K562 (cell line): Measurements from ENCODE around the gene KRTAP9-4. TPM values are rescaled to one million over a fixed set of nuclear protein-coding genes. Genes with fewer than 3 reads are reported as not detected.

Source experiments
- ATAC-seq: fragments of 200-7000 bp; cut with Tn5 transposase; 3 replicates; pipeline ENCODE4 v1.9.1; 2020; ENCODE audit warnings: moderate library complexity
- BruUV-seq: library from RNA; stranded (reverse); fragments of 400-500 nt; replicated peaks from 2 replicates; lab custom pipeline; 2021; lab: Mats Ljungman, UMichigan
- CTCF ChIA-PET: fragments of 300-600 bp; formaldehyde crosslinking; extraction: SDS; loops from one replicate; lab custom pipeline; 2021; ENCODE audit warnings: low intra/inter-chr PET ratio; lab: Yijun Ruan, JAX
- POLR2A ChIA-PET: fragments of 300-600, 350-650 bp; sonication (Branson Sonifier 250); formaldehyde crosslinking; extraction: SDS; loops from one replicate; lab custom pipeline; 2021; ENCODE audit warnings: antibody characterized with exemption, inconsistent platforms; lab: Yijun Ruan, JAX
- DNase-seq, 4 experiments: peaks; one replicate each; pipeline versions ENCODE4 v3.0.0 to v3.0.0-alpha.2; 2011 to 2018; ENCODE audit warnings: low spot score in 3 of 4, mixed read lengths in 3 of 4; ENCODE audit errors: extremely low read depth in 1 of 4
- FAIRE-seq: peaks from 2 replicates; lab custom pipeline; 2011; peaks lifted over from hg19 to GRCh38; lab: Jason Lieb, UNC
- H2AFZ ChIP-seq: 2 replicates; pipeline ENCODE4 v1.6.0; 2011; ENCODE audit warnings: low read depth, low read length, control low read depth, inconsistent platforms
- H3K27ac ChIP-seq: fragments of 200-600 bp; 3 replicates; pipeline ENCODE4 v1.8.0; 2011; ENCODE audit warnings: low read depth, mild to moderate bottlenecking, control low read depth, inconsistent platforms, low read length, moderate library complexity, mixed read lengths; ENCODE audit errors: extremely low read depth
- H3K27me3 ChIP-seq, 2 experiments: fragments of 300-600 bp in 1 of 2; 2 replicates in 1 of 2; 3 replicates in 1 of 2; pipeline versions ENCODE4 v1.6.0 to v1.8.0; 2011; ENCODE audit warnings: inconsistent platforms in 2 of 2, low read length in 2 of 2, mild to moderate bottlenecking in 1 of 2, mixed read lengths in 1 of 2, moderate library complexity in 1 of 2; ENCODE audit not compliant: control insufficient read depth in 2 of 2, insufficient read depth in 2 of 2
- H3K36me3 ChIP-seq: fragments of 300-600 bp; 3 replicates; pipeline ENCODE4 v1.8.0; 2011; ENCODE audit warnings: mild to moderate bottlenecking, low read length, inconsistent platforms; ENCODE audit not compliant: control insufficient read depth, insufficient read depth
- H3K4me1 ChIP-seq, 2 experiments: fragments of 200-600 bp in 1 of 2; replicated peaks in 1 of 2; 2 replicates in 1 of 2; 3 replicates in 1 of 2; pipeline versions ENCODE4 v1.5.1 to v1.8.0; 2011; ENCODE audit warnings: inconsistent platforms in 2 of 2, low read length in 2 of 2, mild to moderate bottlenecking in 1 of 2, mixed read lengths in 1 of 2, moderate library complexity in 1 of 2; ENCODE audit not compliant: control insufficient read depth in 2 of 2, insufficient read depth in 2 of 2
- H3K4me2 ChIP-seq: 2 replicates; pipeline ENCODE4 v1.6.1; 2011; ENCODE audit warnings: low read length, control low read depth, inconsistent platforms, mixed read lengths; ENCODE audit not compliant: insufficient read depth
- H3K4me3 ChIP-seq: fragments of 200-600 bp; sonication (generic), shearing (Covaris generic); 2 replicates; pipeline ENCODE4 v1.5.1; 2016; ENCODE audit warnings: control low read depth, inconsistent platforms
- H3K79me2 ChIP-seq: fragments of 200-600 bp; 3 replicates; pipeline ENCODE4 v1.8.0; 2011; ENCODE audit warnings: low read length, inconsistent platforms; ENCODE audit not compliant: control insufficient read depth, insufficient read depth
- H3K9ac ChIP-seq, 2 experiments: 2 replicates each; pipeline versions ENCODE4 v1.6.0 to v1.6.1; 2011; ENCODE audit warnings: low read depth in 2 of 2, low read length in 2 of 2, control low read depth in 1 of 2, inconsistent platforms in 1 of 2, mild to moderate bottlenecking in 1 of 2, mixed read lengths in 1 of 2; ENCODE audit not compliant: insufficient read depth in 1 of 2
- H3K9me1 ChIP-seq: one replicate; pipeline ENCODE4 v1.6.0; 2011; ENCODE audit warnings: inconsistent platforms, mild to moderate bottlenecking, low read length, moderate library complexity; ENCODE audit not compliant: control insufficient read depth, insufficient read depth
- H3K9me3 ChIP-seq: replicated peaks from 2 replicates; pipeline ENCODE4 v1.5.1; 2011; ENCODE audit warnings: low read depth, low read length, inconsistent platforms; ENCODE audit not compliant: control insufficient read depth, insufficient read depth
- H4K20me1 ChIP-seq: replicated peaks from 2 replicates; pipeline ENCODE4 v1.6.1; 2011; ENCODE audit warnings: low read length, inconsistent platforms, mixed read lengths; ENCODE audit not compliant: control insufficient read depth, insufficient read depth
- DMBX1 ChIP-seq: fragments of 250-450 bp; sonication (Bioruptor Pico); IDR thresholded peaks from 2 replicates; pipeline ENCODE4 v1.8.0; 2022; ENCODE audit warnings: inconsistent platforms, mild to moderate bottlenecking, moderate library complexity, borderline replicate concordance
- HDAC2 ChIP-seq: fragments of 450-650 bp; IDR thresholded peaks from 2 replicates; pipeline ENCODE4 v1.6.1; 2016; ENCODE audit warnings: mild to moderate bottlenecking
- JUNB ChIP-seq: fragments of 450-650 bp; formaldehyde crosslinking; conservative IDR thresholded peaks from 2 replicates; pipeline ENCODE4 v1.4.0; 2020; ENCODE audit warnings: mild to moderate bottlenecking
- KDM2B ChIP-seq: fragments of 250-450 bp; sonication (Bioruptor Pico); IDR thresholded peaks from 2 replicates; pipeline ENCODE4 v1.8.0; 2021; ENCODE audit warnings: mild to moderate bottlenecking, moderate library complexity
- MCM2 ChIP-seq: fragments of 450-650 bp; IDR thresholded peaks from 2 replicates; pipeline ENCODE4 v1.6.1; 2017; ENCODE audit warnings: low read depth, mild to moderate bottlenecking
- MTA2 ChIP-seq: fragments of 450-650 bp; IDR thresholded peaks from 2 replicates; pipeline ENCODE4 v1.6.1; 2016; ENCODE audit warnings: low read depth
- PREB ChIP-seq: sonication (generic); formaldehyde crosslinking; IDR thresholded peaks from 2 replicates; pipeline ENCODE4 v1.8.1; 2023; ENCODE audit warnings: mild to moderate bottlenecking, missing genetic modification reagents
- RREB1 ChIP-seq: fragments of 250-450 bp; sonication (Bioruptor Pico); IDR thresholded peaks from 2 replicates; pipeline ENCODE4 v1.4.0; 2020
- ZNF134 ChIP-seq: fragments of 250-450 bp; sonication (Bioruptor Pico); conservative IDR thresholded peaks from 2 replicates; pipeline ENCODE4 v1.4.0; 2020
- ZNF408 ChIP-seq: fragments of 250-450 bp; sonication (Bioruptor Pico); IDR thresholded peaks from 2 replicates; pipeline ENCODE4 v1.4.0; 2020; ENCODE audit warnings: low read depth, mild to moderate bottlenecking, moderate library complexity
- ZZZ3 ChIP-seq: fragments of 450-650 bp; IDR thresholded peaks from 2 replicates; pipeline ENCODE4 v1.6.1; 2016; ENCODE audit warnings: antibody characterized with exemption, mild to moderate bottlenecking, moderate library complexity
- WGBS: fragments of 100-300 bp; shearing (Covaris generic); methylation state at CpG from one replicate; pipeline ENCODE4 v1.1.6; 2016; ENCODE audit warnings: low coverage, mixed read lengths; ENCODE audit not compliant: insufficient coverage; ENCODE audit errors: missing lambda C conversion rate; 5-methylcytosine and 5-hydroxymethylcytosine counted together
- in situ Hi-C: fragments of 300-500 bp; cut with MboI; formaldehyde crosslinking; loops from 4 replicates; pipeline ENCODE4 v1.15.0; 2018; ENCODE audit warnings: inconsistent platforms, mixed read lengths
- intact Hi-C: fragments of 100-400 bp; cut with micrococcal nuclease; formaldehyde crosslinking; loops from 2 replicates; pipeline ENCODE4 v1.14.2; 2022
- polyA plus RNA-seq, 8 experiments: library from polyadenylated mRNA; depleted of rRNA in 4 of 8; stranded (reverse) in 5 of 8; unstranded in 3 of 8; fragments of >200 nt; fragmentation: Nextera tagmentation in 2 of 8; fragmentation: Illumina TruSeq in 1 of 8; extraction: Ambion mirVana in 2 of 8; extraction: Trizol in 1 of 8; gene quantifications; 2 replicates each; pipeline versions ENCODE4 v1.2.1 to v1.2.3, GENCODE V29; 2011 to 2014; ENCODE audit warnings: inconsistent platforms in 1 of 8, missing spikeins in 1 of 8
- total RNA-seq, 7 experiments: library from RNA; depleted of rRNA in 6 of 7; stranded (reverse); fragments of >200 nt in 6 of 7; fragmentation: Illumina TruSeq in 2 of 7; extraction: Trizol in 2 of 7; gene quantifications; 2 replicates each; pipeline versions ENCODE4 v1.2.1 to v1.2.3, GENCODE V29; 2011 to 2021; ENCODE audit warnings: low replicate concordance in 1 of 7

Gene KRTAP9-4
- total and polyA plus RNA-seq, 9 of the 15 experiments (the other 6 are each of a cell fraction or from before 2014, with no cell fraction given), result not detected

- FAIRE-seq (no peak), DNase-seq (peak in 3 of 4 experiments; percentile 0), ATAC-seq (no peak)
- CTCF ChIA-PET, result interaction anchor here (1.3 kb wide), 1 partner anchor 374 kb away, joined by 3 read pairs; no protein-coding TSS in a partner anchor
- Histone ChIP-seq H3K9ac (no peak overlapping the region), H3K79me2 (no peaks in the 10 kb centered on the region), H3K4me1 (no peaks in the 10 kb centered on the region), H3K4me3 (no peak overlapping the region), H4K20me1 (no peaks in the 10 kb centered on the region), H3K36me3 (no peaks in the 10 kb centered on the region), H3K27me3 (peaks cover 0 to 4% of the 10 kb centered on the region in 2 experiments; a peak in 1 of 5 replicates), H3K9me1 (no peaks in the 10 kb centered on the region), H3K27ac (no peak overlapping the region), H3K4me2 (no peak overlapping the region), H2AFZ (no peak overlapping the region), H3K9me3 (no peaks in the 10 kb centered on the region)
- BruUV-seq, result no TSS peak
- POLR2A ChIA-PET, result no interaction called here
- intact Hi-C loops, result no loop called here
- WGBS, result 0% methylated on average over 3 of the region's 3 CpGs
- in situ Hi-C loops, result no loop called here
- TF ChIP-seq KDM2B (CRISPR knock-in tag) (no peak), PREB (CRISPR knock-in tag) (no peak), MTA2 (no peak), ZNF408 (CRISPR knock-in tag) (no peak), JUNB (CRISPR knock-in tag) (no peak), MCM2 (no peak), HDAC2 (no peak), ZNF134 (CRISPR knock-in tag) (no peak), ZZZ3 (no peak), RREB1 (CRISPR knock-in tag) (no peak), DMBX1 (CRISPR knock-in tag) (no peak)
These were observed 34.6 kb downstream of the KRTAP9-4 start for GRCh38 chr17:41284043-41284442.
